ENCODE measurements around the gene POLR3GL. TPM values are rescaled to one million over a fixed set of nuclear protein-coding genes. Genes with fewer than 3 reads are reported as not detected.

The POLR3GL gene
- total RNA-seq, 1 donor, result 11.2 TPM

DNA sequence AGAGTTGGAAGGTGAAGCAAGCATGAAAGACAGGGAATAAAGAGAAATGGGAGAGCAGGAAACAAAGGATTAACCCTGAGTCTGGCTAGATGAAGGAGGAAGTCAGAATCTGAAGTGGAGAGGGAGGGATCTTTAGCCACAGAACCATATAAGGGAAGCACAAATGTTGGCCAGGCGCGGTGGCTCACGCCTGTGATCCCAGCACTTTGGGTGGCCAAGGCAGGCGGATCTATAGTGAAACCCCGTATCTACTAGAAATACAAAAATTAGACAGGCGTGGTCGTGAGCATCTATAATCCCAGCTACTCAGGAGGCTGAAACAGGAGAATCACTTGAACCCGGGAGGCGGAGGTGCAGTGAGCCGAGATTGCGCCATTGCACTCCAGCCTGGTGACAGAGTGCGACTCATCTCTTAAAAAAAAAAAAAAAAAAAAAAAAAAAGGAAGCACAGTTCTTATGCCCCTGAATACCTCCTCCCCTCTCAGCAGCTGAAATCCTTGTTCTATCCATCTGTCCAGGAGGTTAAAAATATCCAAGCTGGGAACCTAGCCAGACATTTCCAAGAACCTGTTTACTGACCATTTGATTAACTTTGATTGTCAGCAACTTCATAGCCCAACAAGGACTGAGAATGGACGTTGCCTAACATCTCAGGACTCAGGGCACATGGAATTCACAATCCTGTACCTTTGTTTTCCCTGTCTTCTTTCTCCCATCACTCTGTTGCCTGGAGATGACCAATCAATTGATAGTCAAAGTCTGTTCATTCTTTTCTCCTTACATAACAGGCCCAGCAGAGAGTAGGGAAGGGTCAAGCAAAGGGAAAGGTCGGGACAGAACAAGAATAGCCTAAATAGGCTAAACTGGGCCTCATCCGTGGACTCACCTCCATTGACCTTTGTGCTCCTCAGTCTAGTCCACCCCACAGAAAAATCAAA, 21.3 kb downstream of the POLR3GL start:
- peak; percentile 89 for DNase-seq (ENCODE audit: low read depth)
- peak overlapping the region; percentile 2 for H3K4me3 ChIP-seq (ENCODE audit: low read depth, low read length)
- TF ChIP-seq, protein P1, sequence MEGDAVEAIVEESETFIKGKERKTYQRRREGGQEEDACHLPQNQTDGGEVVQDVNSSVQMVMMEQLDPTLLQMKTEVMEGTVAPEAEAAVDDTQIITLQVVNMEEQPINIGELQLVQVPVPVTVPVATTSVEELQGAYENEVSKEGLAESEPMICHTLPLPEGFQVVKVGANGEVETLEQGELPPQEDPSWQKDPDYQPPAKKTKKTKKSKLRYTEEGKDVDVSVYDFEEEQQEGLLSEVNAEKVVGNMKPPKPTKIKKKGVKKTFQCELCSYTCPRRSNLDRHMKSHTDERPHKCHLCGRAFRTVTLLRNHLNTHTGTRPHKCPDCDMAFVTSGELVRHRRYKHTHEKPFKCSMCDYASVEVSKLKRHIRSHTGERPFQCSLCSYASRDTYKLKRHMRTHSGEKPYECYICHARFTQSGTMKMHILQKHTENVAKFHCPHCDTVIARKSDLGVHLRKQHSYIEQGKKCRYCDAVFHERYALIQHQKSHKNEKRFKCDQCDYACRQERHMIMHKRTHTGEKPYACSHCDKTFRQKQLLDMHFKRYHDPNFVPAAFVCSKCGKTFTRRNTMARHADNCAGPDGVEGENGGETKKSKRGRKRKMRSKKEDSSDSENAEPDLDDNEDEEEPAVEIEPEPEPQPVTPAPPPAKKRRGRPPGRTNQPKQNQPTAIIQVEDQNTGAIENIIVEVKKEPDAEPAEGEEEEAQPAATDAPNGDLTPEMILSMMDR (IDR thresholded peaks at IDR 0.05; ENCODE audit: insufficient read depth, low read depth, low read length), result no peak

DNA sequence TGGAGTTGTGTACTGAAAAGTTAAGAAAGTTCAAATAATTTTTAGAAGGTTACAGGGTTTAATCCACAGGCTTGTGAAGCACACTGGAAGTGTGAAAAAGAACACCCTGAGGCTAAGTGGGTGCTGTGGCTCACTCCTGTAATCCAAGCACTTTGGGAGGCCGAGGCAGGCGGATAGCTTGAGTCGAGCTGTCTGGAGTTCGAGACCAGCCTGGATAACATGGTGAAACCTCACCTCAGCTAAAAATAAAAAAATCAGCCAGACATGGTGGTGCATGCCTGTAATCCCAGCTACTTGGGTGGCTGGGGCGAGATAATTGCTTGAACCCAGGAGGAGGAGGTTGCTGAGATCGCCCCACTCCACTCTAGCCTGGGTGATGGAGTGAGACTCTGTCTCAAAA, 22.1 kb downstream of the POLR3GL start:
- no peak overlapping the region for H3K4me3 ChIP-seq (ENCODE audit: low read depth, low read length)
- TF ChIP-seq, protein P1 (IDR thresholded peaks at IDR 0.05; ENCODE audit: insufficient read depth, low read depth, low read length), result no peak
- no peak for DNase-seq (ENCODE audit: low read depth)

GRCh38 chr1:145987926-145988325, 23.4 kb downstream of the POLR3GL start:
- no peak overlapping the region for H3K4me3 ChIP-seq (ENCODE audit: low read depth, low read length)
- TF ChIP-seq, protein P1 (IDR thresholded peaks at IDR 0.05; ENCODE audit: insufficient read depth, low read depth, low read length), result no peak
- DNase-seq (ENCODE audit: low read depth), result no peak

GRCh38 chr1:145988773-145989172, 24.3 kb downstream of the POLR3GL start:
- DNase-seq (ENCODE audit: low read depth), result no peak
- H3K4me3 ChIP-seq (ENCODE audit: low read depth, low read length), result no peak overlapping the region
- TF ChIP-seq, protein P1 (IDR thresholded peaks at IDR 0.05; ENCODE audit: insufficient read depth, low read depth, low read length), result no peak

- peak; percentile 67 for DNase-seq (ENCODE audit: low read depth)
- no peak overlapping the region for H3K4me3 ChIP-seq (ENCODE audit: low read depth, low read length)
- TF ChIP-seq, protein P1 (IDR thresholded peaks at IDR 0.05; ENCODE audit: insufficient read depth, low read depth, low read length), result no peak
Measured at GRCh38 chr1:145990249-145990855, 25.9 kb downstream of the POLR3GL start.

GRCh38 chr1:145991735-145992412, 27.4 kb downstream of the POLR3GL start:
- peak; percentile 53 for DNase-seq (ENCODE audit: low read depth)
- TF ChIP-seq, protein P1 (IDR thresholded peaks at IDR 0.05; ENCODE audit: insufficient read depth, low read depth, low read length), result no peak
- H3K4me3 ChIP-seq (ENCODE audit: low read depth, low read length), result peak overlapping the region; percentile 99

Data from fibroblast of villous mesenchyme (primary cell).